CD14-positive monocyte (primary cell): ENCODE measurements around the gene CRAMP1. TPM values are rescaled to one million over a fixed set of nuclear protein-coding genes. Genes with fewer than 3 reads are reported as not detected.

ENCODE experiments used
- DNase-seq, 3 donors: peaks; one replicate each; pipeline ENCODE4 v3.0.0-alpha.2; 2011 to 2022
- H2AFZ ChIP-seq: 2 replicates; pipeline ENCODE4 v1.6.0; 2012; ENCODE audit warnings: mild to moderate bottlenecking, low read depth, low read length, inconsistent platforms; ENCODE audit not compliant: insufficient read depth, poor library complexity, severe bottlenecking
- H3K27ac ChIP-seq, 2 donors: 1 replicate in 1 of 2; 2 replicates in 1 of 2; pipeline ENCODE4 v1.5.1; 2012 to 2013; ENCODE audit warnings: low read length in 2 of 2, control low read depth in 1 of 2, inconsistent platforms in 1 of 2, low read depth in 1 of 2, mild to moderate bottlenecking in 1 of 2
- H3K27me3 ChIP-seq, 2 donors: one replicate each; pipeline versions ENCODE4 v1.6.0 to v1.6.1; 2011 to 2013; ENCODE audit warnings: low read length in 2 of 2; ENCODE audit not compliant: control insufficient read depth in 2 of 2, insufficient read depth in 2 of 2
- H3K36me3 ChIP-seq, 2 donors: replicated peaks in 1 of 2; 1 replicate in 1 of 2; 2 replicates in 1 of 2; pipeline versions ENCODE4 v1.5.1 to v1.6.1; 2012 to 2013; ENCODE audit warnings: low read length in 2 of 2, control low read depth in 1 of 2, inconsistent platforms in 1 of 2, mild to moderate bottlenecking in 1 of 2; ENCODE audit not compliant: insufficient read depth in 2 of 2, control insufficient read depth in 1 of 2
- H3K4me1 ChIP-seq, 2 donors: 1 replicate in 1 of 2; 2 replicates in 1 of 2; pipeline versions ENCODE4 v1.5.1 to v1.6.1; 2012 to 2013; ENCODE audit warnings: low read length in 2 of 2, control low read depth in 1 of 2, inconsistent platforms in 1 of 2, mild to moderate bottlenecking in 1 of 2, moderate library complexity in 1 of 2; ENCODE audit not compliant: insufficient read depth in 2 of 2, control insufficient read depth in 1 of 2
- H3K4me2 ChIP-seq: replicated peaks from 2 replicates; pipeline ENCODE3; 2012; ENCODE audit warnings: low read length, moderate library complexity, mild to moderate bottlenecking; ENCODE audit not compliant: poor library complexity, severe bottlenecking; ENCODE audit errors: extremely low read depth
- H3K4me3 ChIP-seq, 3 experiments: fragments of 200-600 bp in 1 of 3; sonication (generic) in 1 of 3; replicated peaks in 1 of 3; 1 replicate in 2 of 3; 2 replicates in 1 of 3; pipeline ENCODE4 v1.5.1; 2011 to 2013; ENCODE audit warnings: low read length in 3 of 3, mild to moderate bottlenecking in 3 of 3, control low read depth in 2 of 3, low read depth in 2 of 3, inconsistent platforms in 1 of 3, moderate library complexity in 1 of 3
- H3K79me2 ChIP-seq: 2 replicates; pipeline ENCODE4 v1.6.0; 2012; ENCODE audit warnings: mild to moderate bottlenecking, control low read depth, inconsistent platforms, low read length, moderate library complexity; ENCODE audit not compliant: insufficient read depth
- H3K9ac ChIP-seq: 2 replicates; pipeline ENCODE4 v1.6.0; 2017; ENCODE audit warnings: low read length, mild to moderate bottlenecking; ENCODE audit not compliant: insufficient read depth, poor library complexity, severe bottlenecking
- H3K9me3 ChIP-seq, 2 donors: replicated peaks in 1 of 2; 1 replicate in 1 of 2; 2 replicates in 1 of 2; pipeline versions ENCODE4 v1.5.1 to v1.6.1; 2012 to 2013; ENCODE audit warnings: low read length in 2 of 2, control low read depth in 1 of 2; ENCODE audit not compliant: control insufficient read depth in 1 of 2, insufficient read depth in 1 of 2
- H4K20me1 ChIP-seq: 2 replicates; pipeline ENCODE4 v1.6.0; 2012; ENCODE audit warnings: mild to moderate bottlenecking, low read length, control low read depth, moderate library complexity; ENCODE audit not compliant: insufficient read depth
- H3K27ac Mint-ChIP-seq, 7 donors: one replicate each; pipeline ENCODE4 v1.8.0; 2020; ENCODE audit warnings: mild to moderate bottlenecking in 7 of 7, mixed read lengths in 7 of 7, moderate library complexity in 6 of 7, inconsistent platforms in 2 of 7
- H3K27me3 Mint-ChIP-seq, 3 donors: one replicate each; pipeline ENCODE4 v1.8.0; 2021 to 2022; ENCODE audit warnings: low read depth in 3 of 3, mild to moderate bottlenecking in 3 of 3, mixed read lengths in 3 of 3, moderate library complexity in 3 of 3, inconsistent platforms in 1 of 3
- H3K36me3 Mint-ChIP-seq, 2 donors: one replicate each; pipeline ENCODE4 v1.8.0; 2020; ENCODE audit warnings: mixed read lengths in 2 of 2, inconsistent platforms in 1 of 2, mild to moderate bottlenecking in 1 of 2
- H3K4me1 Mint-ChIP-seq: one replicate; pipeline ENCODE4 v1.8.0; 2020; ENCODE audit warnings: mild to moderate bottlenecking, mixed read lengths
- H3K4me3 Mint-ChIP-seq, 2 donors: one replicate each; pipeline ENCODE4 v1.8.0; 2020; ENCODE audit warnings: mild to moderate bottlenecking in 2 of 2, mixed read lengths in 2 of 2, moderate library complexity in 1 of 2
- H3K9me3 Mint-ChIP-seq, 7 donors: one replicate each; pipeline ENCODE4 v1.8.0; 2020 to 2022; ENCODE audit warnings: mixed read lengths in 7 of 7, mild to moderate bottlenecking in 6 of 7, moderate library complexity in 6 of 7, inconsistent platforms in 2 of 7
- CTCF ChIP-seq: fragments of 200-600 bp; IDR thresholded peaks from one replicate; pipeline ENCODE4 v1.8.0; 2022; ENCODE audit warnings: antibody characterized with exemption, mild to moderate bottlenecking
- WGBS: methylation state at CpG from one replicate; pipeline ENCODE4 v1.1.5; 2013; ENCODE audit warnings: missing lambda C conversion rate; ENCODE audit not compliant: insufficient coverage; 5-methylcytosine and 5-hydroxymethylcytosine counted together
- intact Hi-C, 2 donors: fragments of 100-400 bp; cut with micrococcal nuclease; formaldehyde crosslinking; loops; one replicate each; pipeline versions ENCODE4 v1.15.0 to v1.15.1; 2023
- polyA plus RNA-seq, 3 donors: library from polyadenylated mRNA; depleted of rRNA in 1 of 3; unstranded in 2 of 3; stranded (reverse) in 1 of 3; fragments of 300-500 nt in 2 of 3; fragments of >200 nt in 1 of 3; fragmentation: Illumina TruSeq in 2 of 3; gene quantifications; 1 replicate in 2 of 3; 2 replicates in 1 of 3; pipeline ENCODE4 v1.2.3, GENCODE V29; 2012 to 2021

Gene CRAMP1
- polyA plus RNA-seq, 3 donors: 0.46 to 12.3 (median 1.0) TPM

GRCh38 chr16:1651974-1652312 is 39.8 kb downstream of the CRAMP1 start:
- Histone ChIP-seq H2AFZ (no peak overlapping the region), H3K27ac (peak overlapping the region in 1 of 2 donors; percentile 38), H3K9me3 (no peaks in the 10 kb centered on the region), H3K9ac (no peak overlapping the region), H3K4me2 (no peak overlapping the region), H3K36me3 (peaks cover 49 to 64% of the 10 kb centered on the region in 2 donors), H3K79me2 (no peaks in the 10 kb centered on the region), H4K20me1 (peaks cover 12% of the 10 kb centered on the region), H3K27me3 (no peaks in the 10 kb centered on the region), H3K4me1 (peaks cover 6 to 15% of the 10 kb centered on the region in 2 donors), H3K4me3 (no peak overlapping the region)
- 100% methylated on average over 1 of the region's 1 CpG for WGBS
- peaks cover 0 to 7% (median 0%) of the 10 kb centered on the region in 7 donors for H3K9me3 Mint-ChIP-seq
- no peak for TF ChIP-seq CTCF
- intact Hi-C loops: no loop called here
- H3K36me3 Mint-ChIP-seq: peaks cover 58 to 76% of the 10 kb centered on the region in 2 donors
- no peaks in the 10 kb centered on the region for H3K27me3 Mint-ChIP-seq
- H3K4me1 Mint-ChIP-seq: peaks cover 16% of the 10 kb centered on the region
- peak overlapping the region in 4 of 7 donors; percentile 55 to 72 (median 67) for H3K27ac Mint-ChIP-seq
- DNase-seq: no peak
- H3K4me3 Mint-ChIP-seq: no peak overlapping the region

- no peak for DNase-seq
- Histone ChIP-seq H3K4me2 (no peak overlapping the region), H3K79me2 (no peaks in the 10 kb centered on the region), H3K9me3 (no peaks in the 10 kb centered on the region), H3K9ac (no peak overlapping the region), H3K4me1 (peaks cover 1 to 10% of the 10 kb centered on the region in 2 donors), H3K4me3 (no peak overlapping the region), H3K36me3 (peaks cover 60 to 71% of the 10 kb centered on the region in 2 donors), H4K20me1 (peaks cover 7% of the 10 kb centered on the region), H2AFZ (no peak overlapping the region), H3K27me3 (no peaks in the 10 kb centered on the region), H3K27ac (no peak overlapping the region)
- Mint-ChIP-seq H3K4me1 (peaks cover 11% of the 10 kb centered on the region), H3K9me3 (peaks cover 0 to 7% (median 0%) of the 10 kb centered on the region in 7 donors), H3K4me3 (no peak overlapping the region), H3K27ac (no peak overlapping the region), H3K27me3 (no peaks in the 10 kb centered on the region), H3K36me3 (peaks cover 58 to 79% of the 10 kb centered on the region in 2 donors)
- no peak for TF ChIP-seq CTCF
- intact Hi-C loops: no loop called here
- 98% methylated on average over 14 of the region's 15 CpGs for WGBS
Measured at GRCh38 chr16:1653023-1653422, 40.9 kb downstream of the CRAMP1 start.
